Glutamatergic neuron (in vitro differentiated cells): Measurements from ENCODE around the gene LPCAT1. TPM values are rescaled to one million over a fixed set of nuclear protein-coding genes. Genes with fewer than 3 reads are reported as not detected.
"Not testable (repeated sequence)": the region's sequence is repeated elsewhere in the genome, so short reads cannot be mapped to it uniquely, and the experiment has no call there.

ENCODE experiments used
- DNase-seq: peaks from one replicate; pipeline ENCODE4 v3.0.0; 2022
- H3K27ac Mint-ChIP-seq: one replicate; pipeline ENCODE4 v1.8.0; 2020; ENCODE audit warnings: mild to moderate bottlenecking, mixed read lengths, inconsistent platforms; ENCODE audit not compliant: unreplicated experiment
- H3K27me3 Mint-ChIP-seq: one replicate; pipeline ENCODE4 v1.8.0; 2020; ENCODE audit warnings: mild to moderate bottlenecking, moderate library complexity, mixed read lengths, inconsistent platforms; ENCODE audit not compliant: unreplicated experiment
- H3K36me3 Mint-ChIP-seq: one replicate; pipeline ENCODE4 v1.8.0; 2020; ENCODE audit warnings: mild to moderate bottlenecking, mixed read lengths, inconsistent platforms; ENCODE audit not compliant: unreplicated experiment
- H3K4me1 Mint-ChIP-seq: one replicate; pipeline ENCODE4 v1.8.0; 2020; ENCODE audit warnings: mild to moderate bottlenecking, low read depth, mixed read lengths, inconsistent platforms; ENCODE audit not compliant: unreplicated experiment
- H3K4me3 Mint-ChIP-seq: one replicate; pipeline ENCODE4 v1.8.0; 2020; ENCODE audit warnings: mild to moderate bottlenecking, mixed read lengths, inconsistent platforms; ENCODE audit not compliant: unreplicated experiment
- H3K9me3 Mint-ChIP-seq: one replicate; pipeline ENCODE4 v1.8.0; 2020; ENCODE audit warnings: mild to moderate bottlenecking, moderate library complexity, mixed read lengths, inconsistent platforms; ENCODE audit not compliant: unreplicated experiment
- total RNA-seq: library from RNA; stranded (reverse); fragmentation: NEBNext Ultra II Directional; extraction: Animal tissue kit (Norgen Biotek cat#: 25700); gene quantifications from one replicate; pipeline ENCODE4 v1.2.1, GENCODE V29; 2021; ENCODE audit not compliant: unreplicated experiment
- TF ChIP-seq, protein P1 (sequence below): fragments of 200-600 bp; sonication (generic); IDR thresholded peaks from one replicate; pipeline ENCODE4 v1.5.0; 2021; ENCODE audit not compliant: partially characterized antibody, unreplicated experiment

The LPCAT1 gene
- total RNA-seq, 1 donor from 2014 or later: 113 TPM

DNA sequence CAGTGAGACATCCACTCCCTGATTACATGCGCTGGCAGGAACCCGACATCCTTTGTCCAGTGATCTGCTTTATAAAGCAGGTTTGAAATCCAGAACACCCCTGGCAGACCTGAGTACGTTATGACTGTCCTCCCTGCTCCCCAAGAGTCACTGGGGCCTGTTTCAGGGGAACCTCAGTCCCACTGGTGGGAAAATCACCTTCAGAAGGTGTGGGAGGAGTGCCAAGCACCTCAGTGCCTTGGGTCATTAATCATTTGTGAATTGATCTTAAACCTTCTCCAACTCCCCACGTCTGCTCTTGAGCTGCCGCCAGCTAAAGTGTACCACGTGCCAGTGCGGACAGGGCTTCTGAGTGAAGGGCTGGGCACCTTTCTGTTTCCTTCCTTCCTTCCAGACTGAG is 94.7 kb downstream of the LPCAT1 start:
- Mint-ChIP-seq H3K4me1 (no peaks in the 10 kb centered on the region), H3K9me3 (peaks cover 22% of the 10 kb centered on the region), H3K27me3 (peaks cover 14% of the 10 kb centered on the region), H3K27ac (no peak overlapping the region), H3K4me3 (no peak overlapping the region), H3K36me3 (peaks cover 66% of the 10 kb centered on the region)
- TF ChIP-seq, protein P1, sequence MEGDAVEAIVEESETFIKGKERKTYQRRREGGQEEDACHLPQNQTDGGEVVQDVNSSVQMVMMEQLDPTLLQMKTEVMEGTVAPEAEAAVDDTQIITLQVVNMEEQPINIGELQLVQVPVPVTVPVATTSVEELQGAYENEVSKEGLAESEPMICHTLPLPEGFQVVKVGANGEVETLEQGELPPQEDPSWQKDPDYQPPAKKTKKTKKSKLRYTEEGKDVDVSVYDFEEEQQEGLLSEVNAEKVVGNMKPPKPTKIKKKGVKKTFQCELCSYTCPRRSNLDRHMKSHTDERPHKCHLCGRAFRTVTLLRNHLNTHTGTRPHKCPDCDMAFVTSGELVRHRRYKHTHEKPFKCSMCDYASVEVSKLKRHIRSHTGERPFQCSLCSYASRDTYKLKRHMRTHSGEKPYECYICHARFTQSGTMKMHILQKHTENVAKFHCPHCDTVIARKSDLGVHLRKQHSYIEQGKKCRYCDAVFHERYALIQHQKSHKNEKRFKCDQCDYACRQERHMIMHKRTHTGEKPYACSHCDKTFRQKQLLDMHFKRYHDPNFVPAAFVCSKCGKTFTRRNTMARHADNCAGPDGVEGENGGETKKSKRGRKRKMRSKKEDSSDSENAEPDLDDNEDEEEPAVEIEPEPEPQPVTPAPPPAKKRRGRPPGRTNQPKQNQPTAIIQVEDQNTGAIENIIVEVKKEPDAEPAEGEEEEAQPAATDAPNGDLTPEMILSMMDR: no peak
- no peak for DNase-seq

DNA sequence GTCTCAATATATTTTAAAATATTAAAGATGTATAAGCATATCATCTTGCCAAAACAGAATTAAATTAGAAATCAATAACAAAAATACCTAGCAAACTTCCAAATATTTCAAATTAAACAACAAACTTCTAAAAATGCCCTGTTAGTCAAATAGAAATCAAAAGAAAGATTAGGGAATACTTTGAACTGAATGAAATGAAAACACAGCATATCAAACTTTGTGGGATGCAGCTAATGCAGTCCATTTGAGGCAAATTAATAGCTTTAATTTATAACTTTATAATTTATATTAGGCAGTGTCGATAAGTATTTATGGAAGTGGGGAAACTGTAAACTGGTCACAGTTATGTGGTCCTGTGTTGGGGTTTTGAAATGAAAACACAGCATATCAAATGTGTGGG is 95.7 kb downstream of the LPCAT1 start:
- peaks cover 14% of the 10 kb centered on the region for H3K9me3 Mint-ChIP-seq
- no peaks in the 10 kb centered on the region for H3K4me1 Mint-ChIP-seq
- DNase-seq: no peak

DNA sequence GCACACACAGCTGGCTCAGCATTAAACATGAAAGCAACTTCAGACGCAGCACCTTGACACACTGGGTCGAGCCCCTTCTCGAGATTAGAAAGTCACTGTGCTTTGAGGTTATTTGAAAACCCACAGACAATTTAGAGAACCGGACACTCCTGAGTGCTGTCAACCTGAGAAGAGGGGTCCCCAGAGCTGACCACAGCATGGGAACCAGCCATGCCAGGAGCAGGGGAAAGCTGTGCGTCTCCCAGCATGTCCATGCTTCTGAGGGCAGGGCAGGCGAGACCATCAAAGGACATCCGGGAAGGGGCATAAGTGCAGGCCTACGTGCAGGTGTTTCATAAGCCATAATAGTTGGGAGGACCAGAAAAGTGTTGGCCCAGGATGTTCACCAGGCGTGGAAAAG is 99.0 kb downstream of the LPCAT1 start:
- H3K27ac Mint-ChIP-seq: no peak overlapping the region
- H3K4me3 Mint-ChIP-seq: no peak overlapping the region
- no peak for DNase-seq
- H3K9me3 Mint-ChIP-seq: peaks cover 9% of the 10 kb centered on the region
- TF ChIP-seq, protein P1: no peak
- H3K27me3 Mint-ChIP-seq: no peaks in the 10 kb centered on the region
- H3K36me3 Mint-ChIP-seq: peaks cover 40% of the 10 kb centered on the region
- H3K4me1 Mint-ChIP-seq: no peaks in the 10 kb centered on the region

More for the DNA sequence above, 95.7 kb downstream of the LPCAT1 start:
- peaks cover 59% of the 10 kb centered on the region for H3K36me3 Mint-ChIP-seq
- no peak overlapping the region for H3K4me3 Mint-ChIP-seq
- H3K27ac Mint-ChIP-seq: no peak overlapping the region
- peaks cover 7% of the 10 kb centered on the region for H3K27me3 Mint-ChIP-seq
- TF ChIP-seq, protein P1: no peak

DNA sequence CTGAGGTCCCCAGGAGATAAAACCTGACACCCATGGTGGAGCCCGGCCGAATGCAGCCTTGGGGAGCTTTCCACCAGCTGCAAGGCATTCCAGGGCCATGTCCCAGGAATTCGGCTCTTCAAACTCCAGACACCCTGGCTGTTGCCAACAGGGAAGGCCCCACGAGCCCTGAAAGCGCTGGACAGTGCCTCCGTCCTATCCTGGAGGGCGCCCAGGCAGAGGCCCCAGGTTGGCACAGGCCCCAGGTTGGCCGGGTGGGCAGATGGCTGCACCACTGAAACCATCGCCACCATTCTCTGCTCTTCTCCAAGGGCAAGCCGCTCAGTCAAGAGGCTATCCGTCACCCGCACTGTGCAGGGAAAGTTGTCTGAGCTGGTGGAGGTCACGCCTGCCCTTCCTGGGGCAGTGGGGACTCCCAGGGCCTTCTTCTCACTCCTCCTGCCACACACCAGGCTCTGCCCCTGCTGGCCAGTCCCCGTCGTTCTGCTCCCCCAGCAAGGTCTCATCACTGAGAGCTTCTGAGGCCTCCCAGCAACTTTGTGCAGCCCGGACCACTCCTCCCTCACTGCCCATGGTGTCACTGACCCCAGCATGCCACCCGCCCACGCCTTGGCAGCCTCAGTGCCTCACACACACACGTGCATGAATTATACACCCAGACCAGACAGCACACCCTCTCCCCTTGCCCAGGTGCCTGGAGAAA is 99.7 kb downstream of the LPCAT1 start:
- no peak overlapping the region for H3K27ac Mint-ChIP-seq
- H3K4me3 Mint-ChIP-seq: no peak overlapping the region
- no peaks in the 10 kb centered on the region for H3K4me1 Mint-ChIP-seq
- H3K36me3 Mint-ChIP-seq: peaks cover 38% of the 10 kb centered on the region
- H3K27me3 Mint-ChIP-seq: no peaks in the 10 kb centered on the region
- TF ChIP-seq, protein P1: no peak
- no peak for DNase-seq
- H3K9me3 Mint-ChIP-seq: peaks cover 10% of the 10 kb centered on the region

DNA sequence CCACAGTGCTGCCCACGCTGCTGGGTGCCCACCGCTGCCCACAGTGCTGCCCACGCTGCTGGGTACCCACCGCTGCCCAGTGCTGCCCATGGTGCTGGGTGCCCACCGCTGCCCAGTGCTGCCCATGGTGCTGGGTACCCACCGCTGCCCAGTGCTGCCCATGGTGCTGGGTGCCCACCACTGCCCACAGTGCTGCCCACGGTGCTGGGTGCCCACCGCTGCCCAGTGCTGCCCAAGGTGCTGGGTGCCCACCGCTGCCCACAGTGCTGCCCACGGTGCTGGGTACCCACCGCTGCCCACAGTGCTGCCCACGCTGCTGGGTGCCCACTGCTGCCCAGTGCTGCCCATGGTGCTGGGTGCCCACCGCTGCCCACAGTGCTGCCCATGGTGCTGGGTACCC is 101.2 kb downstream of the LPCAT1 start:
- Mint-ChIP-seq H3K36me3 (peaks cover 36% of the 10 kb centered on the region), H3K9me3 (peaks cover 13% of the 10 kb centered on the region)
- H3K27ac Mint-ChIP-seq, DNase-seq, H3K27me3 Mint-ChIP-seq, H3K4me3 Mint-ChIP-seq, H3K4me1 Mint-ChIP-seq: not testable (repeated sequence)
